HG03045 (cell line): Measurements from ENCODE around the gene OOSP4A.

Experiments
- ATAC-seq: cut with Tn5 transposase; IDR thresholded peaks from one replicate; pipeline ENCODE4 v1.9.1; 2021; ENCODE audit warnings: mild to moderate bottlenecking, moderate library complexity; ENCODE audit not compliant: unreplicated experiment

The OOSP4A gene

GRCh38 chr11:59963733-59964132 is at the start of gene OOSP4A:
Gene OOSP4A (plus strand): TSS chr11:59964033. CDS start chr11:59964033, 0 bp downstream.
- no peak for ATAC-seq

GRCh38 chr11:59918480-59918879 is 45.4 kb upstream of the OOSP4A start:
- no peak for ATAC-seq

- no peak for ATAC-seq
These were observed 44.7 kb upstream of the OOSP4A start for GRCh38 chr11:59918987-59919589.

GRCh38 chr11:59923813-59924212 is 40.0 kb upstream of the OOSP4A start:
- no peak for ATAC-seq

- no peak for ATAC-seq
These were observed 32.1 kb upstream of the OOSP4A start for GRCh38 chr11:59931688-59932087.

GRCh38 chr11:59938132-59938531 is 25.7 kb upstream of the OOSP4A start, which contains the start of gene OOSP1:
Gene OOSP1 (plus strand): TSS chr11:59938432. CDS start chr11:59938455, 23 bp downstream.
- ATAC-seq: no peak

- ATAC-seq: no peak
These were observed 25.1 kb upstream of the OOSP4A start for GRCh38 chr11:59938718-59939117.

- ATAC-seq: no peak
These were observed 24.4 kb upstream of the OOSP4A start for GRCh38 chr11:59939482-59939881.

- ATAC-seq: no peak
These were observed 22.7 kb upstream of the OOSP4A start for GRCh38 chr11:59941091-59941490.

GRCh38 chr11:59943997-59944714 is 19.7 kb upstream of the OOSP4A start:
- ATAC-seq: no peak

GRCh38 chr11:59944720-59945119 is 19.1 kb upstream of the OOSP4A start:
- ATAC-seq: no peak

- no peak for ATAC-seq
These were observed 10.2 kb upstream of the OOSP4A start for GRCh38 chr11:59953463-59954218.

GRCh38 chr11:59954219-59954847 is 9.5 kb upstream of the OOSP4A start:
- no peak for ATAC-seq

GRCh38 chr11:59957094-59957493 is 6.7 kb upstream of the OOSP4A start:
- no peak for ATAC-seq

- no peak for ATAC-seq
These were observed 3.1 kb upstream of the OOSP4A start for GRCh38 chr11:59960502-59961381.

- ATAC-seq: no peak
These were observed 1.7 kb upstream of the OOSP4A start for GRCh38 chr11:59962107-59962482.

GRCh38 chr11:59965424-59965823 is 1.6 kb downstream of the OOSP4A start:
- ATAC-seq: no peak

GRCh38 chr11:59966201-59966600 is 2.4 kb downstream of the OOSP4A start:
- no peak for ATAC-seq

GRCh38 chr11:59967677-59968394 is 4.0 kb downstream of the OOSP4A start:
- ATAC-seq: no peak

GRCh38 chr11:59968395-59968783 is 4.6 kb downstream of the OOSP4A start:
- no peak for ATAC-seq
